HG02588 (cell line): ENCODE measurements around the gene CIRBP.
"Not testable (repeated sequence)": the region's sequence is repeated elsewhere in the genome, so short reads cannot be mapped to it uniquely, and the experiment has no call there.

ENCODE experiments used
- ATAC-seq: cut with Tn5 transposase; IDR thresholded peaks from one replicate; pipeline ENCODE4 v1.9.1; 2021; ENCODE audit warnings: mild to moderate bottlenecking, moderate library complexity; ENCODE audit not compliant: unreplicated experiment

CIRBP gene

DNA sequence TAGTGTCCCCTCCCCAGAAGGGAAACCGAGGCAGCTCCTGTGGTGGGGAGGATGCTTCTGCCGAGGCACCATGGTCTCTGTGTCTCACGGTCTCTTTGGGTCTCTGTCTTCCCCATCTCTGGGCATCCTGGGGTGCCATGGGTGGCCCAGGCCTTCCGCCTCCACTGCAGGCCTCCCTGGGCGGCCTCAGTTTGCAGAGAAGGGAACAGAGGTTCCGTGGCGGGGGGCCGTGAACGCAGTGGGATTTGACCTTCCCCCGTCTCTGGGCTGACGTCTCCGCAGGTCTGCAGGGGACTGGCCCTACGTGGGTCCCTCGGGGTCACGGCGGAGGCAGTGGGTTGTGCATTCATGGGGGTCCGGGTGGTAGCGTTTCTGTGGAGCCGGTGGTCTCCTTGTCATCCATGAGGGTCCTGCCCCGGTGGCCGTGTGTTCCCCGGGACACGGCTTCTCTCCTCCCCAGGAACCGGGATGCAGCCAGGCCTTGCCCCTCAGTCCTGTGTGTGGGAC, 21.1 kb downstream of the CIRBP start:
- no peak for ATAC-seq

DNA sequence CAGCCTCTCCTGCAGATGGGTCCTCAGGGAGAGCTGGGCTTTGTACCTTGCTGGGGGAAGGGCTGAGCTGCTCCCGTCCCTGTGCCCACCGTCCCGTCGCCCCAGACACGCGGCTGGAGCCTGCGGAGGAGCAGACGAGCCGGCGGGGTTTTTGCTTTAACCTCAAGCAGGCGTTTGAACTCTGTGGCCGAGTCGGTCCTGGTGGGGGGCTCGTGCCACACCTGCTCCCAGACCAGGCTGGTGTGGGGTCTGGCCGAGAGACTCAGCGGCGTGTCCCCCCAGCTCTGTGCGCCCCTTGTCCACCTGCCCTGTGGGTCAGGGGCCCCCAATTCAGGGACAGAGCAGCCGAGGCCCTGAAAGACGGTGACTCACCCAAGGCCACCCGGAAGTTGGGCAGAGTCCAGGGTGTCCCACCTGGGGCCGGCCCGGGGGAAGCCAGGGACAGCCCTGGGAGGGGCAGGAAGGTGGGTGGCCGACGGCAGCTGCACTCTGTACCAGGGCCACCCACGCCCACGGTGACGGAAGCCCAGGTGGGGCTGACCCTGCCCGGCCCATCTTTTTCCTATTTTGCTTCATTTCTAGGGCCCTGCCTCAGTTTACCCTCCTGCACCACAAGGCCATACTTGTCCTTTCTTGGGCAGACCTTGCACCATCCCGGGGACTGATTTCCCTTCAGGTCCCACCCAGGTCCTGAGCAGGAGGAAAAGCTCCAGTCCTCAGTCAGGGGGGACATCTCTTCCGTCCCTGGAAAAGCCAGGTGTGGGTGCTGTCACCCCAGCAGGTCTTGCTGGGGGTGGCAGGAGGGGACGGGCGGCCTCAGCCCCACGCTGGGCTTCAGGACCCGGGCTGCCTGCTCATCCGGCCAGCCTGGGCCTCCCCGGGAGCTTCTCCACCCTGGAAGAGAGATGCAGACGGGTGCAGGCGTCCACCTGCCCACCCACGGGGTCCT, 21.8 kb downstream of the CIRBP start:
- ATAC-seq: no peak

DNA sequence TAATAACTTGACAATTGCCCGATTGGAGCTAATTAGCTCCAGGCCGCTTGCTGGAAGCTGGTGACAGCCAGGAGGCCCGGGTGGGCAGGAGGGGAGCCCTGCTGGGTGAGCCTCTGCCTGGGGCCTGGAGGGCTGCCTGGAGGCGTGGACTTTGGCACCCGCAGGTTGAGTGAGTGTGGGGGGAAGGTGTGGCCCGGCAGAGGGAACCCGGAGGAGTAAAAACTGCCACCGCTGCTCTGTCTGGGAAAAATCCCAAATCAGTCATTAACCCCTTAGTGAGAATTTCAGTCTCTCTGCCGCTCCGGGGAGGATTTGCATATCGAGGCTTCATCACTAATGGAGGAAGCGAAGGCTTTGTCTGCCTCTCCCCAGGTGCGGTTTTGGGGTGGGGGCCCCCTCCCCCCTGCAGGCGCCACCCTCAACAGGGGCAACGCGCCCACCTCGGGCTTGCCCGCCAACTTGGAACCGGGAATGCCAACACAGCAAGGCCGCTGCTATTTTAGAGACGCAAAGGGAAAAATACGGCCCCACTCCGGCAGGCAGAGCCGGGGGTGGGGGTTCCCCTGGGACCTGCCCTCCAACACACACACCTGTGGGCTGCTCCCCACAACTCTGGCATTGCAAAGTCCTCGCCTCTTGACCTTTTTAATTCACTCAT, 22.8 kb downstream of the CIRBP start:
- ATAC-seq: no peak

DNA sequence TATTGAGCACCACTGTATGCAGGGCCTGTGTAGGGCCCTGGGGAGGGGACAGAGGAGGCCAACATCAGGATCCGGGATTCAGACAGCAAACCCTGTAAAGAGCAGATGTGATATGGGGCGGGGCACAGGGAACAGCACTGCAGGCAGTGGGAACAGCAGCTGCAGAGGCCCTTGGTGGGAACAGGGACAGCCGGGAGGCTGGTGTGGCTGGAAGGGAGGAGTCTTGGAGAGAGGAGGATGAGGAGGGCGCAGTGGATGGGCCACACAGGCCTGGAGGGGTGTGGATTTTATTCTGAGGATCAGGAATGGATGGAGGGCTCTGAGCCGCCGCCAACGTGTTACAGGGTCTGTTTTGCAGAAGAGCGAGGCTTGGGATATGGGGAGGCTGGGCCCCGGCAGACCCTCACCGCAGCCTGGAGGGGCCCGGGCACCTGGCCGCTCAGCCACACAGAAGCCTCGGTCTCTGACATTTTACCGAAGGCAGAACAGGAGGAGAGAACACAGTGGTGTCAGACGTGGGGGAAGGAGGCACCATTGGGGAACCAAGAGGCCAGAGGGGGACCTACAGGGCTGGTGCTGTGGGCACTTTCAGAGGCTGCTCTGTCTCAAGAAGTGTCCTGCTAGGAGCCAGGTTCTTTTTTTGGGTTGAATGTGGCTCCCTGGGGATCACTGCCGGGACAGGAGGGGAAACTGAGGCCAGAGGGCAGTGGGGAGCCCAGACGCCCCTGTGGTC, 23.5 kb downstream of the CIRBP start:
- ATAC-seq: no peak

DNA sequence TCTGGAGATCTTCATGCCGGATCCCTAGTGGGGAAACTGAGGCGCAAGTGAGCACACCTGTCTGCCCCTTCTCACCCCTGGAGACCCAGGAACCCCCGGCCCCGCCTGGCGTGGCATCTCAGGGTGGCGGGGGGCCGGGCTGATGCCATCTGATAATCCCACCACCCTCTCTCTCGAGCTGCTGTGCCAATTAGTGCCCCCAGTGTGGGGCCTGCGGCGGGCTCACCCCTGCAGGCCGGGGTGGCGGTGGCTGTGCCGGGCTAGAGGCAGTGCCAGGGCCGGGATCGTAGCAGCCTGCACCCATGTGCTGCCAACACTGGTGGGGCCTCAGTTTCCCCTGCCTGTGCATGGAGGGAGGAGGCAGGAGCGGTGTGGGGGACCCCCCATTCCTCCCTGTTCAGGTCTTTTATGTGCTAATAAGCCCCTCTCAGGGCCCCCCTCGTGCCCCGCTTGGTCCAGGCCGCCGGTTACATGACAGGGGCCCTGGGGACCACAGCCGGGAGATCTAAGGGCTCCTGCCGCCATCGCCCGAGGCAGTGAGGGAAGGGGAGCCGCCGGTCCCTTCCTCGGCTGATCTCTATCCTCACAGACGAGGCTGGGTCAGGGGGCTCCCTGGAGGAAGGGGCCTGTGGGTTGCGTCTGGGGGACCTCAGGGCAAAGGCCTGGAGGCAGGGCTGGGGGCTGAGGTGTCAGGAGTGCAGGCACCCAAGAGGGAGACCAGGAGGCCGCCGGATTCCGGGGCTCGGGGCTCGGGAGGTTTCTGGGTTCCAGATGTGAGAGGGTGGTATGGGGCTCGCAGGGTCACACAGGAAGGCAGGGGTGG, 24.9 kb downstream of the CIRBP start:
- no peak for ATAC-seq

DNA sequence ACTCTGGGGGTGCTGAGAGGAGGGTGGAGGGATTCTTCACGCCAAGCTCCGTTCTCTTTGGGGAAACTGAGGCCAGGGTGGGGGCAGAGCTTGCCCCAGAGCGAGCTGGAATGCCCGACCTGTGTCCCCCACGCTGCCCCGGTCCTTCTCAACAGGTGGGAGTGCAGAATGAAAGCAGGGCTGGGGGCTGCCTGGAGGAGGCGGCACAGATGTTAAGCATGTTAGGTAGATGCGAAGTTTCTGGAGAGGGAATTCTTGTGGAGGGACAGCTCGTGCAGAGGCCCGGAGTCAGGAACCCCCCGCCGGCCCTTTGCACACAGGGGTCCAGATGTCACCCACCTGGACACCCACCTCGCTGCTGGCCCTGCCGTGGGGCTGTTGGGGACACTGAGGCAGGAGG, 25.6 kb downstream of the CIRBP start:
- no peak for ATAC-seq

DNA sequence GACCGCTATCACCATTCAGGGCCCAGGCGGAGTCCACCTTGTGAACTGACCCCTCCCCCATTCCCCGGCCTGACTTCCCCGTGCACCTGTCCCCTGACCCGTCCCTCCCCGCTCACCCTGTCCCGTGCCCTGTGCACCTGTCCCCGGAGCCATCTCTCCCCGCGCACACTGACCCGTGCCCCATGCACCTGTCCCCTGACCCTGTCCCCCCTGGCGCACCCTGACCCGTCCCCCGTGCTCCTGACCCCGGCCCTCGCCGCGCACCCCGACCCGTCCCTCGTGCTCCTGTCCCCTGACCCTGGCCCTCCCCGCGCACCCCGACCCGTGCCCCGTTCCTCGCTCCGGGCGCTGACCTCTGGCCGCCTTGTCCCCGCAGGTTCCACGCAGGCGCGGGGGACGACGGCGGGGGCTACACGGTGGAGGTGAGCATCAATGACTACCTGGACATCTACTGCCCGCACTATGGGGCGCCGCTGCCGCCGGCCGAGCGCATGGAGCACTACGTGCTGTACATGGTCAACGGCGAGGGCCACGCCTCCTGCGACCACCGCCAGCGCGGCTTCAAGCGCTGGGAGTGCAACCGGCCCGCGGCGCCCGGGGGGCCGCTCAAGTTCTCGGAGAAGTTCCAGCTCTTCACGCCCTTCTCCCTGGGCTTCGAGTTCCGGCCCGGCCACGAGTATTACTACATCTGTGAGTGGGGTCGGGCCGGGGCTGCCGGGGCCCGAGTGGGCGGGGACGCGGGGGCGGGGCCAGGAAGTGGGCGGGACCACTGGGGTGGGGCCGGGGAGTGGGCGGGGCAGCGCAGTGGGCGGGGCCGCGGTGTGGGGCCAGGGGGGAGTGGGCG, 26.3 kb downstream of the CIRBP start:
- no peak for ATAC-seq

DNA sequence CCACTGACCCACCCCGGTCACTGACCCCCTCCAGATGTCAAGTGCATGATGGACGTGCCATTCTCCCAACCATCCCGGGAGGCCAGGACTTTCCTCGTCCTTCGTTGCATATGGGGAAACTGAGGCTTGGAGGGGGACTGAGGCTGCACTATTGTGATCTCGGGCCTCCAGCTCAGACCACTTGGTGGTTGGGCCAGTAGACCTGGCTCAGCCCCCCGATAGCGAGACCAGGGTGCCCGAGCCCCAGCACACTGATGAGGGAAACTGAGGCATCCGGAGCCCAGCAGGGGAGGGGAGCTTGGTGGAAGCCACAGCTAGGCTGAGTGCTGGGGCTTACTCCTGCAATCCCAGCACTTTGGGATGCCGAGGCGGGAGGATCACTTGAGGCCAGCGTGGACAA, 26.9 kb downstream of the CIRBP start:
- ATAC-seq: no peak

DNA sequence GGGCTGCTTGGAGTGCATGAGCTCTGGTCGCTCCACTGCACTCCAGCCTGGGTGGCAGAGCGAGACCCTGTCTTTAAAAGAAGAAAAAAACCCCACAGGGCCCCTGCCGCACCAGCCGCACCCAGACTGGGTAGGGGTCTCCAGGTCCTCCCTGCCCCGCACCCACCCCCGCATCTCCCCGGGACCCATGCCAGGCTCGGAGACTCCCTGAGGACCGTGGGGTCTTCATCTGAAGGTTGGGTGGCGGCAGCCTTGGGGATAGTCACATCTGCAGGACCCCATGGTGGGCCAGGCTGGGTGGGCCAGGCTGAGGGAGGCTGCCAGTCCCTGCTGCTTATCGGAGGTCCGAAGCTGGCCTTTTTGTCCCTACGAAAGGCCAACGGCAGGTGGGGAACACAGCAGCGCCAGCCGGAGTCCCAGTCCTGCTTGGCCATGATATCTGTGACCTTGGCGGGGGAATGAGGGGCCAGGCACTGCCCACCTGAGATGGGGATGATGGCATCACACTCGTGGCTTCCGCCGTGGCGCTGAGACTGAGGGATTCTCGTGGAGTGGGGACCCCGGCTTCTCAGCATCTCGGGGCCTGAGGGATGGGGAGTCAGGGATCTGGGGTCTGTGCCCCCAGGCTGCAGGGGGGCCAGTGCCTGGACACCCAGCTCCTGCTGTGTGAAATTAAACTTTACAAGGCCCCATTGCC, 27.6 kb downstream of the CIRBP start:
- no peak for ATAC-seq

DNA sequence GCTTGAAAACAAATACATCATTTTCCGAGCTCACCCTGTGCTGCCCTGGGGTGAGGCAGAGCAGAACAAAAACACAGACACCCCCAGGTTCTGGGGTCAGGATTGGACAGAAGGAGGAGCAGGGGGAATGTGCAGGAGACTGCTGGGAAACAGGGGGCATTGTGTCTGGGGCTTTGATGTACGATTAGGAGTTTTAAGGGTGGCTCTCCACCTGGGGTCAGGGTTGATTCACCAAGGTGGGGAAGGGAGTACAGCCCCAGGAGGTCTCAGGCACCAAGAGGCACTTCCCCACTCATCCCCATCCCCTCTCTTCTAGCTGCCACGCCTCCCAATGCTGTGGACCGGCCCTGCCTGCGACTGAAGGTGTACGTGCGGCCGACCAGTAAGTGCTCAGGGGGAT, 29.1 kb downstream of the CIRBP start:
- no peak for ATAC-seq

DNA sequence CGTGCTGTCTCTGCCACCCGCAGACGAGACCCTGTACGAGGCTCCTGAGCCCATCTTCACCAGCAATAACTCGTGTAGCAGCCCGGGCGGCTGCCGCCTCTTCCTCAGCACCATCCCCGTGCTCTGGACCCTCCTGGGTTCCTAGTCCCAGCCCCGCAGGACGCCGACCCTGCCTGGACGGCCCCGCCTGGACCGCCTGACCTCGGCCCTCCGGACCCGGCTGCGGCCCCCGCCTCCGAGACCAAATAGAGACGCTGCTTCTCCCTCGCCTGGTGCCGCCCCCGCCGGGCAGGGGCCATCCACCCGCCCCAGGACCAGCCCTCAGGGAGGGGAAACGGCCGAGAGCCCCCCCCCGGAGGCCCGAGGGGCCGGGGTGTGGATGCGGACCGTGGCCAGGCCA, 30.7 kb downstream of the CIRBP start:
- no peak for ATAC-seq

DNA sequence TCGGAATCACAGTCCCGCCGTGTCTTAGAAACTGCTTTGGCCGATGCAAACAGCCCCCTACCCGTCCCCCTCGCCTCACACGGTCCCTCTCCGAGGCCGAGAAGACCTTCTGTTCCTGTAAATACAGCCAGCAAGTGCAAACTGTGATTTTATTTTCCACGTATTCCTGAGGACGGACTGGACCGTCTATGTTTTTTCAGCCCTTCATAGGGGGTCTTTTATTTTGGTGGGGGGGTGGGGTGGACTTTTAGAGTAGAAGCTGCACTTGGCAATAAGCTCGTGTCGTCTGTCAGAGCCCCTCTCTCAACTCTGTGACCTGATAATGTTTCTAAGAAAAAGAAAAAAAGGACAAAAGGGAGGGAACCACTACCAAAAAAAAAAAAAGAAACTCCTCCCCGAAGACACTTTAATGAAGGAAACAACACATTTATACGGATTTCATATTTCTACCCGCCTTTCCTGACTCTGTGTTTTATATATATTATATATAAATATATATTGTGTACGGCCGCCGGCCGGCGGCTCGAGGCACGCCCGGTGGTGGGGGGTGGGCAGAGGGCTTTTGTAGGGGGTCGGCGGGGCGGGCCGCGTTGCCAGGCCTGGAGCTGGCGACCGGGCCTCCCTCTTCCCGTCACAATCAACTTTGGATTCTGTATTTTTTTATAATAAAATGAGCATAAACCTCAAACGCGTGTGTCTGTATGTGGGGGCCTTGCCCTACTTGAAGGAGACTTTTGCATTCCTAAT, 31.8 kb downstream of the CIRBP start:
- ATAC-seq: no peak

DNA sequence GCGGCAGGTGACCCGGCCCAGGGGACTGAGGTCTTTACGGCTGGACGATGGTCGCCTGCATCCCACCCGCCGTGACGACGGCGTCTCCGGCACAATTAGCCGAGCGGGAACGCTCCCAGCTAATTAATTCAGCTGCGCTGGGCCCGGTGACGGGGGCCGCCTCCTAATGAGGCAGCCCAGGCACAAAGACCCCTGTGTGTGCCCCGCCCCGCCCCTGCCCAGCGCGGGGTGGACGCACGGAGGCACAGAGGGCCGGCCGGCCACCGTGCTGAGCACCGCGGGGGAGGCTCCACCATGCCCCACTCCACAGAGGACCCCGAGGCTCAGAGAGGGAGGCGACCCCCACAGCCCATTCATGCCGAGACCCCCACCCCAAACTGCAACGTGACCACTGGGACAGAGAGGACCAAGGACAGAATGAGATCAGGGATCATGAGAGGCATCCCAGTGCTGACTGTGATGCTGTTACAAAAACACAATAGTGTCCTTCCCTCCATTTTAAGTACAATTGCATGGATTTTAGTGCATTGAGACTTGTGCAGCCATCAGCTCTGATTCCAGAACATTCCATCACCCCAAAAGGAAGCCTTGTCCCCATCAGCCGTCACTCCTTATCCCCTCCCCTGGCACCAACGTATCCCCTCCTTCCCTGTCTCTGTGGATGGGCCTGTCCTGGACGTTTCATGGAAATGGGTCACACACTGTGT, 33.6 kb downstream of the CIRBP start:
- no peak for ATAC-seq

DNA sequence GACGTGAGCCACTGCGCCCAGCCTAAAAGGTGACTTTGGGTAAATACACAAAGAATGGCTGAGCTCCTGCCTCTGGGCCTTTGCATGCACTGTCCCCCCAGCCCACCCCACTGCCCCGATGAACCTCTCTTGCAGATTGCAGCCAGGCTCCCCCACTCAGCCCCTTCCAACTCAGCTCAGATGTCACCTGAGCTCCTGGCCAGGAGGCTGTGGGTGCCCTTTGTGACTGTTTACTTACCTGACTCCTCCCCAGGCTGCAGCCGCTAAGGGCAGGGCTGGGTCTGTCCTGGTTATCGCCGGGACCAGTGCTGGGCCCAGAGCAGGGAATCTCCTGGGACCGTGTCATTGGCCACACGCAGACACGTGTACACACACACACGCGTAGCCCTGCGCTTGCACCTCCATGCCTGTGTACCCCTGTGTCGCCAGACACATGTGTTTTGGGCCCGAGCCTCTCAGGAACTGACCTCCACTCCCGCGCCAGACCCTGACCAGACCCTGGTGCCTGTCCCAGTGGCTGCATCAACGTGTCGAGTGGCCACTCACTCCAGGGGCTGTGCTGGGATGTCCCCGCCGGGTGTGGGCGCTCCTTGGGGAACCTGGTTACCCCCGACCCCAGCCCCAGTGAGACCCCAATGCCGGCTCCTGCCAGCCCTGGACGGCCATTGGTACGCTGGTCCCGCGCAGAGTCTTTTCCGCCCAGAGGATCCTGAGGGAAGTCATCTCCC, 35.2 kb downstream of the CIRBP start:
- no peak for ATAC-seq

DNA sequence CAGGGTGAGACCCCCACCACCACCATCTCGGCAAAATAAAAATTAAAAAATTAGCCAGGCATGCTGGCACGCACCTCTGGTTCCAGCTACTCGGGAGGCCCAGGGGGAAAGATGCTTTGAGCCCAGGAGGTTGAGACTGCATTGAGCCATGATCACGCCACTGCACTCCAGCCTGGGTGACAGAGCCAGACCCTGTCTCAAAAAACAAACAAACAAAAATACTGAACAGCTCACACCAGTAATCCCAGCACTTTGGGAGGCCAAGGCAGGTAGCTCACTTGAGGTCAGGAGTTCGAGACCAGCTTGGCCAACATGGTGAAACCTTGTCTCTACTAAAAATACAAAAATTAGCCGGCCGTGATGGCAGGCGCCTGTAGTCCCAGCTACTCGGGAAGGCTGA, 36.2 kb downstream of the CIRBP start:
- not testable (repeated sequence) for ATAC-seq

DNA sequence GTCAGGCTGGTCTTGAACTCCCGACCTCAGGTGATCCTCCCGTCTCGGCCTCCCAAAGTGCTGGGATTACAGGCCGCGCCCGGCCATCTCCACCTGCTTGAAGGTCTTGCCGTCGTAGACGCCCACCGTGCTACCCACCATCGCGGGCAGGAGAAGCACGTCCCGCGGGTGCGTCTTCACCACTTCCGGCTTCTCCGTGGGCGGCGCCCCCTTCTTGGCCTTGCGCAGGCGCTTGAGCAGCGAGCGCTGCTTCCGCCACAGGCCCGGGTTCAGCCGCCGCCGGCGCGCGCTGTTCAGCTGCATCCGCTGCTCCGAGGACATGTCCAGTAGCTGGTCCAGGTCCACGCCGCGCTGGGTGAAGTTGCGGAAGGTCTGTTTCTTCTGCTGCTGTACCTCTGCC, 38.2 kb downstream of the CIRBP start:
- ATAC-seq: no peak

DNA sequence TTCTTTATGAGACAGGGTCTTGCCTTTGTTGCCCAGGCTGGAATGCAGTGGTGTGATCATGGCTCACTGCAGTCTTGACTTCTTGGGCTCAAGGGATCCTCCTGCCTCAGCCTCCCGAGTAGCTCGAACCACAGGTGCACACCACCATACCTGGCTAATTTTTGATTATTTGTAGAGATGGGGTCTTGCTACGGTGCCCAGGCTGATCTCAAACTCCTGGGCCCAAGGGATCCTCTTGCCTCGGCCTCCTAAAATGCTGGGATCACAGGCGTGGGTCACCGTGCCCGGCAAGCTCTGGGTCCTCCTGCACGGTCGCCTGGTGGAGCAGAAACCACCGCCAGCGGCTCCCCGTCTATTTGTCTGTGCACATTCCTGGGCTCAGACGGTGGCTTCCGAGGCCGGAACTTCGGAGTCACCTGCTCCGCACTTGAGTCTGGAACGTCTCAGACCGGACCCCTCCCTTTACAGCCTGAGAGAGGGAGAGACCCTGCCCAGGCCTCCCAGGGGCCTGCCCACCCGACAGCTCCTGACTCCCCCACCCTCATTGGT, 38.7 kb downstream of the CIRBP start:
- no peak for ATAC-seq
